RCC 7860 (cell line): ENCODE results near the gene TENT4A.
"Not testable (repeated sequence)": the region's sequence is repeated elsewhere in the genome, so short reads cannot be mapped to it uniquely, and the experiment has no call there.

Experiments used
- DNase-seq: peaks from one replicate; pipeline ENCODE4 v3.0.0-alpha.2; 2015; ENCODE audit warnings: low spot score
- FAIRE-seq: peaks from 2 replicates; lab custom pipeline; 2012; peaks lifted over from hg19 to GRCh38; lab: Jason Lieb, UNC

TENT4A gene

DNA sequence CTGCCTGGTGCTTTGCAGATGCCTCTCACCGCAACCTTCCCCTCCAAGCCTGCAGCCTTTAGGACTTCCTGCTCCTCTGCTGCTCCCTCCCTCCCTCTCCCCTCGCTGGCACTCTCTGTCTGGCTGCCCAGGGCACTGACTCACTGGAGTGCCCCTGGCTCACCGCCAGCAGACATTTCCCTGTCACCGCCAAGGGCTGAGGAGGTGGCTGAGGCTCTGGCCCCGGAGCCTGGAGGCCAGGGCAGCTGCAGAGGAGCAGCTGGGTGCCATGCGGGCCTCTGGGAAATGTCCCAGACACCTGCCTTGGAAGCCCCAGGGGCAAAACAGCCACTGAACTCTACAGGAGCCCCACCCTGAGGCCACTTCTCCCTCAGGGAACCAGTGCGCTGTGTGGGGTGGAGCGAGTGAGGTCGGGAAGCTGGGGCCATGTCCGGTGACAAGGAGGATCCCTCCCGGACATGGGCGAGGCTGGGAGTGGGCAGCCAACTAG lies 53.4 kb downstream of the TENT4A start:
- peak; percentile 99 for DNase-seq
- FAIRE-seq, result peak; percentile 96

DNA sequence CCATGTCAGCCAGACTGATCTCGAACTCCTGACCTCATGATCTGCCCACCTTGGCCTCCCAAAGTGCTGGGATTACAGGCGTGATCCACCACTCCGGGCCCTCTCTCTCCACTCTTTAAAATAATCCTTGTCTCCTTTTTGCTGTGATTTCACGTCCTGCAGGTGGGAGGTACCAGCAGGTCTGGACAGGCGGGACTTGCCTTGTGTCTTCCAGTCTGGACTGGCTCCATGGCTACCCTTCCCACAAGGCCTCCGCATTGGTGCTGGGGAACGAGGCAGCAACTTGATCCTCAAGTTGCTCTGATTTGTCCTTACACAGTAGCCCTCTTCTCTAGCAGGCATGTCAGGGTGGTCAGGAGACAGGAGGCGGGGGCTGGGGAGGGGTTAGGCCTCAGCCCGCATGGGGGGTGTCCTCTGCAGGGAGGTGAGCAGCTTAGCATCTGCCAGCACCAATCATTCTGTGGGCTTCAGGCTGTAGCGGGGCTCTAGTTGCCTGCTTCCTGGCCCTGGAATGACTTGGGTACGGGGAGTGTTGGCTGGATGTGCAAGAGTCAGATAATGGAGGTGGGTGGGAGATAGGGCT lies 54.3 kb downstream of the TENT4A start:
- FAIRE-seq (no peak), DNase-seq (no peak)

DNA sequence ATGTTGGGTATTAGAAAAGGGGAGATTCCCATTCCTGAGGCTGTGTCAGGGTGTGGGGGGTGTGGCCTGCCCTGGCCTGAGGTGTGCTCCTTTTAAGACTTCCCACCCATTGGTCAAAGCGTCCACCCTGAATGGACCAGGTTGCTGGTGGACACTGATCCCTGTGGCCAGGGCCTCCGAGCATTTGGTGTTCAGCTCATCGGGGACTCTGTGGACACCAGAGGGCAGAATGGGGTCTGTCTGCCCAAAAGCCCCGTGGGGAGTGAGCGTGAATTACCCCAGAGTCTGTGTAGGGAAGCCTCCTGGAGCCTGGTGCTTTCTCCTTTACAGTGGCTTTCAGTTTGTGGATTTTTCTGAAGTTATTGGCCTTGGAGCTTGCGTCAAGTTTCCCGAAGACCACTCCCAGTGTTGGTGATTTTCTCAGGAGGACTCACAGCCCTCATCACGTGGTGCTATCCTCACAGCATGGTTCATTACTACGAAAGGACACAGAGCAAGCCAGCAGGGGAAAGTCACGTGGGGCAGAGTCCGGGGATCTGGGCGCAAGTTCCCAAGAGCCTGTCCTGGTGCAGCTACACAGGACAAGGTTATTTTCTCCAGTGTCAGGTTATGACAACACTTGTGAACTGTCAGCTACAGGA lies 55.5 kb downstream of the TENT4A start:
- DNase-seq (no peak), FAIRE-seq (no peak)

DNA sequence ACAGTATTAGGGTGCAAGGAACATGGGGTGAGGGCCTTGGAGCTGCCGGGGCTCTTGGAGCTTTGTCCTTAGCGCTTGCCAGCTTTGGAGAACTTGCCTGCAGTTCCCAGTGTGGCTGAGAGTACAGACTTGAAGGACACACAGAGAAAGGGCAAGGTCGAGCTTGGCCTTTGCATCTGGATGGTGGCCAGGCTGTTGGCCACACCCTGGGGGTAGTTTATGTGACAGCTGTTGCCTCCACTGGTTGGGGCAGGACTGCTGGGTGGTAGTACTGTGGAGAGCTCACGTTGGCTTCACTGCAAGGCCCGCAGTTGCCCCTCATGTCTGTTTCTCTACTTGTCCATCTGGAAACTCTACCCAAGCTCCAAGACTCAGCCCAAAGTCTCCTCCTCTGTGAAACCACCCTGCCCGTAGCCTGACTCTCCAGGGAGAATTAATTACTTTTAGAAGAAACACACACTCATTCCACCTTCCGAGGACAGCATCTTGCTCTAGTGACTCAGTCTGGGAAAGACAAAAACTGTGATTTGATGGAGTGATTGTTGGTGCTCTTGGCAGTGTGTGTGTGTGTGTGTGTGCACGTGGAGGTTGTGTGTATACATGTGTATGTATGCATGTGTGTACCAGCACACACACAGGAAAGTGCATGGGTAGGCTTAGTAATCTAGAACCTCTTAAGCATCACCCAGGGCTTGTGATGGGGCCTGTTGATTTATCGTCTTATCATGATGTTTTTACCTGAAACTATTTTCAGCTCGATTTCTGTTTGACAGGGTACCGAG lies 57.8 kb downstream of the TENT4A start:
- FAIRE-seq, result no peak
- no peak for DNase-seq

DNA sequence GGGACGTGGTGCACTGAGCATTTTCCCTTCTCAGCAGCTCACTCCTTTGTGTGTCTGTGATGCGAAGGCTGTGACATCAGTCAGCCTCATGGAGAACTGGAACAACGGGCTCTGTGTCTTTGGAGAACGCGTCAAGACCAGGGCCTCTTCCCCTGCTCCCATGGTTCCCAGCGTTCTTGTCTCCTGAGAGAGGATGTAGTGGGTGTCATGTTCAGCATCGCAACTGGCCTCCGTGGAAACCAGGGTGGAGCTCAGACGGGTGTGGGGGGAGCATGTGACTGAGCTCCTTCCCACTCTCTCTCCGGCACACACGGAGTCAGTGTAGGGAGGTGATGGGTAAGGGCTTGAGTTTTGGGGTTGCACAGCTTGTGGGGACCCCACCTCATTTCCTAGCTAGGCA lies 59.7 kb downstream of the TENT4A start:
- DNase-seq (no peak), FAIRE-seq (no peak)

DNA sequence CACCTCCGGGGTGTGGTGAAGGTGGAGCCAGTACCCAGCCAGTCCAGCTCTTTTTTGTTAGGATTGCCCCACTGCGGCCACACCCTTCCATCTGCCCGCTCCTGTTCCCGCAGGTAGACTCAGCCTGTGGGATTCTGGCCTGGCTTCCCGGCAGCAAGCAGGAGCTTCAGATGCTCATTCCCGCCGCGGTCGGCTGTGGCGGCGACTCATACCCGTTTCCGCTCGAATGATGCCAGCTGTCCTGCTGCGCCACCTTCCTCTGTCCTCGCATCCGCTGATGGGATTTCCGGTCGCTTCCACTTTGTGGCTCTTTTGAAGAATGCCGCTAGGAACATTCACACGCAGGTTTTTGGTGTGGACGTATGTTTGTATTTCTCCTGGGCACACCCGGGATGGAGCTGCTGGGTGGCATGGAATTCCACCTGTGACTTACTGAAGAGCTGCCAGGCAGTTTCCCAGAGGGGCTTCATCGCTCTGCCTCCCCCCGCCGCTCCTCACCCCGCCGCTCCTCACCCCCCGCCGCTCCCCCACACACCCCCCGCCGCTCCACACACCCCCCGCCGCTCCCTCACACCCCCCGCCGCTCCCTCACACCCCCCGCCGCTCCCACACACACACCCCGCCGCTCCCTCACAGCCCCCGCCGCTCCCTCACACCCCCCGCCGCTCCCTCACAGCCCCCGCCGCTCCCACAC lies 60.3 kb downstream of the TENT4A start:
- FAIRE-seq (no peak), DNase-seq (no peak)

DNA sequence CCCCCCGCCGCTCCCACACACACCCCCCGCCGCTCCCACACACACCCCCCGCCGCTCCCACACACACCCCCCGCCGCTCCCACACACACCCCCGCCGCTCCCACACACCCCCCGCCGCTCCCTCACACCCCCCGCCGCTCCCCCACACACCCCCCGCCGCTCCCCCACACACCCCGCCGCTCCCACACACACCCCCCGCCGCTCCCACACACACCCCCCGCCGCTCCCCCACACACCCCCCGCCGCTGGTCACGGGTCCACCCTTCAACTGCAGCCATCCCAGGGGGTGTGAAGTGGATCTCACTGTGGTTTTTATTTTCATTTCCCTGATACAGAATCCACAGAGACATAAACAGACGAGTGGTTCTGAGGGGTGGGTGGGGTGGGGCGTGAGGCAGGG lies 61.0 kb downstream of the TENT4A start:
- DNase-seq, FAIRE-seq: not testable (repeated sequence)

DNA sequence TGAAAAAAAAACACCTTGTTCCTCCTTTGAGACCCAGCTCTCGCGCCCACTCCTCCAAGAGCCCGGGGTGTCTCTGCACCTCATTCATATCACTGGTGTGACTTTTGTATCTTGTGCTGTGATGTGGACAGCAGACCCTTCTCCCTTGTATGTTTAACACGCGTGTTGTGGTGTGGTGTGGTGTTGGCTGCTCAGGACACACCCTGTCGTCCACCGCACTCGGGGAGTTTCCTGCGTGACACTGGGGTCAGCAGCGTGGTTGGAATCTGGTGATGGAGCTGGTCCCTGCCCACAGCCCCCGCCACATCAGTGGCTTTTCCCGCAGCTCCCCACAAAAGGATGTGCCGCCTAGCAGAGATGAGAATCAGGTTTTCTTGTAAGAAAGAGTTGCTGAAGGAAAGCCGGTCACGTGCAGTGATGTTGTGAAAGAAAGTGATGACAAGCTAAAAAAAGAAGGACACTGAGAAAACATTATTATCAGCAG lies 61.5 kb downstream of the TENT4A start:
- DNase-seq (no peak), FAIRE-seq (no peak)

DNA sequence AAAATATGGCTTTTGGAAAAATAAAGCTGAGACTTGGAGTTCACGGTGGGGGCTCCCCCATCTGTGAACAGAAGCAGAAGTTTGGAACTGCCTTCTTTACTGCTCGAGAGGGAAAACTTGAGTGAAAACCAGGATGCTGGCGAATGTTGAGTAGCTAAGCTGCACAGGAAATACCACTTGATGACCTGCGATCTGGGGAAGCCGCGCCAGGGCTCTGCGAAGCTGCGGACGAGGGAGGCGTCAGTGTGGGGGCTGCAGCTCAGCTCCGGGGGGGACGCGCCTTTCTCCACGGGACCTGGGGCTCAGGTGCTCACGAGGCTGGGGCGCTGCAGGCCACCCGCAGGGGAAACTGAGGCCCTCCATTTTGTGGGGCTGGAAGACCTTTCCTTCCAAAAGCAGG lies 62.3 kb downstream of the TENT4A start:
- DNase-seq (no peak), FAIRE-seq (no peak)

DNA sequence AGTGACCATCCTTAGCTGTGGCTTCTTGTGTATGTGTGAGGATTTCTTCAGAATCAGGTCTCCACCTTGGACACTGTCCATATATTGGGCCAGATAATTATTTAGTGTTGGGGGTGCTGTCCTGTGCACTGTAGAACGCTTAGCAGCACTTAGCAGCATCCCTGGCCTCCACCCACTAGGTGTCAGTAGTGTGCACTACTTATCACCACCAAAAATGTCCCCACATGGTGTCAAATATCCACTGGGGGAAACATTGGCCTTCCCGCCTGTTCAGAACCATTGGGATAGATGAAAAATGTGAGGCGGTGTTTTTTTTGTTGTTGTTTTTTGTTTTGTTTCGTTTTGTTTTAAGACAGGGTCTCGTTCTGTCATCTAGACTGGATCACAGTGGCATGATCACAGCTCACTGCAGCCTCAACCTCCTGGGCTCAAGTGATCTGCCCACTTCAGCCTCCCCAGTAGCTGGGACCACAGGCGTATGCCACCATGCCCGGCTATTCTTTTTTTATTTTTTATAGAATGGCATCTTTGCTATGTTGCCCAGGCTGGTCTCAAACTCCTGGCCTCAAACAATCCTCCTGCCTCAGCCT lies 67.7 kb downstream of the TENT4A start:
- DNase-seq (peak; percentile 32), FAIRE-seq (no peak)

DNA sequence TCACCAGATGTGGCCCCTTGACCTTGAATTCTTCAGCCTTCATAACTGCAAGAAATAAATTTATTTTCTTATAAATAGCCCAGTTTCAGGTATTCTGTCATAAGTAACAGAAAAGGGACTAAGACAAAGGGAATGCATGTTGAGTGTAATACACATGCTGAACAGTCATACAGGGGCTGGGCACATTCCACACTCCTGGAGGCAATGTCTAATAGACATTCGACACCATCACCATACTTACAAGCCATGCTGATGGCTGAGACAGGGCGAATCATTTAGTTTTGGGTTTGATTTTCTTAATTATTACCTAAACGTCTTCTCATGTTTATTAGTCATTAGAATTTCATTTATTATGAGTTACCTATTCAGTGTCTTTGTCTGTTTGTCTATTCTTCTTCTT lies 68.5 kb downstream of the TENT4A start:
- DNase-seq, result no peak
- no peak for FAIRE-seq

DNA sequence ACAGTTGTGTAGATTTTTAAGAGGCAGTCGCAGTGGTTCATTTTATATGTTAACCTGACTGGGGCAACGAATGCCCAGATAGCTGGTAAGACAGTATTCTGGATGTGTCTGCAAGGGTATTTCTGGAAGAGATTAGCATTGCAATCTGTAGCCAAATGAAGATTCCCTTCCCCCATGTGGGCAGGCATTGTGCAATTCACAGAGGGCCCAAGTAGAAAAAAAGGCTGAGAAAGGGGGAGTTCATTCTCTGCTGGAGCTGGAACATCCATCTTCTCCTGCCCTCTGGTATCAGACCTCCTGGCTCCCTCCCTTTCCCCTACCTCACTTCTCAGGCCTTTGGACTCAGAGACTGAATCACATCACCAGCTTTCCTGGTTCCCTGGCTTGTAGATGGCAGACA lies 70.6 kb downstream of the TENT4A start:
- DNase-seq (no peak), FAIRE-seq (no peak)

DNA sequence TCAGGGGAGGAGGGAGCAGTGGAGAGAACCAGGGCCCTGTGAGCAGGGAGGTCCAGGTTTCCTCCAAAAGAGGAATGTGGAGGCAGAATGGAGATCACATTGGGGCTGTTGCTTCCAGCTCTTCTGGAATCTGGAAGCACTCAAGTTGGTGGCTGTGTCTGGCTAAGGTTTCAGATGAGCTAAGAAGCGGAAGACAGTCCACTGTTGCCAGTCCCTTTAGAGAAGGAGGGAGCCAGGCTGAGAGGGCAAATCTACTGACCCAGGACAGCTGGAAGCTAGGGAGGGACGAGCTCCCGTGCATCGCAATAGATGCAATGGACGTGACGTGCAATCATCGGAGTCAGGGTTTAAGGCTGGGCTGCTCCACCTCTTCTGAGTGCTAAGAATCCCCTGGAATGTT lies 71.2 kb downstream of the TENT4A start:
- DNase-seq (no peak), FAIRE-seq (no peak)

DNA sequence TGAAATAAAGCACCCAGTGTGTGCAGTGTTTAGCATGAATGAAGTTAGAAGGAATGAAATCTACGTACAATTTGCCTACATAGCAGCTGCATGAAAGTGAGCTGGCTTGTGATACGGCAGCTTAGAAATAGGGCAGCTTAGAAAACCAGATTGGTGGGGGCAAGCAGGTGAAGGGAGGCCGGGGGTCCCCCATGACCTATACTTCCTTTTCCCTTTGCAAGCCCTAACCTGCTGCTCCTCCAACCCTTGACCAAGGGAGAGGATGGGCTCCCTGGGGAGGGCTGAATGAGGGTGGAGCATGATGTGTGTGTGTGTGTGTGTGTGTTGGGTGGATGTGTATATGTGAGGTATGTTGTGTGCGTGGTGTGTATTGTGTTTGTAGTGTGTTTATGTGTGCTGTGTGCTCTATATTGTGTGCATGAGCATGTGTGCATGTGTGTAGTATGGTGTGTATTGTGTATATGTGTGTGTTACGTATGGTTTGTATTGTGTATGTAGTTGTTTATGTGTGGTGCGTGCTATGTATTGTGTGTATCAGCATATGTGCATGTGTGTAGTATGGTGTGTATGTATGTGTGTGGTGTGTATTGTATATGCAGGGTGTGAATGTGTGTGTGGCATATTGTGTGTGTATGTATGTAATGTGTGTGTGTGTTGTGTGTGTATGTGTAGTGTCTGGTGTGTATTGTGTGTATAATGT lies 72.1 kb downstream of the TENT4A start:
- FAIRE-seq, result no peak

DNA sequence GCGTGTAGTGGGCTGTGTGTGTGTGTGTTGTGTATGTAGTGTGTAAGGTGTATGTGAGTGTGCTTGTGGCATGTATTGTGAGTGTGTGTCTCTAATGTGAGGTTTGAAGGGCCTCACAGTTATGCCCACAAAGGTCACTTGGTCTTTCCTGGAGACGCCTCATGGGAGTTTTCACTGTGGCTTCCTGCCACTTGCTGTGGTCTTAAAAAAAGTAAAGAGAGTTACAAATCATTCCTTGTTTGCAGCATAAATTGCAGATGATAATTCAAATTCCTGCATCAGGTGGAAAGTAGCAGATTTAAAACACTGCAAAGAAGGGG lies 72.6 kb downstream of the TENT4A start:
- DNase-seq (no peak), FAIRE-seq (no peak)

More for the DNA sequence above, 72.1 kb downstream of the TENT4A start:
- no peak for DNase-seq

DNA sequence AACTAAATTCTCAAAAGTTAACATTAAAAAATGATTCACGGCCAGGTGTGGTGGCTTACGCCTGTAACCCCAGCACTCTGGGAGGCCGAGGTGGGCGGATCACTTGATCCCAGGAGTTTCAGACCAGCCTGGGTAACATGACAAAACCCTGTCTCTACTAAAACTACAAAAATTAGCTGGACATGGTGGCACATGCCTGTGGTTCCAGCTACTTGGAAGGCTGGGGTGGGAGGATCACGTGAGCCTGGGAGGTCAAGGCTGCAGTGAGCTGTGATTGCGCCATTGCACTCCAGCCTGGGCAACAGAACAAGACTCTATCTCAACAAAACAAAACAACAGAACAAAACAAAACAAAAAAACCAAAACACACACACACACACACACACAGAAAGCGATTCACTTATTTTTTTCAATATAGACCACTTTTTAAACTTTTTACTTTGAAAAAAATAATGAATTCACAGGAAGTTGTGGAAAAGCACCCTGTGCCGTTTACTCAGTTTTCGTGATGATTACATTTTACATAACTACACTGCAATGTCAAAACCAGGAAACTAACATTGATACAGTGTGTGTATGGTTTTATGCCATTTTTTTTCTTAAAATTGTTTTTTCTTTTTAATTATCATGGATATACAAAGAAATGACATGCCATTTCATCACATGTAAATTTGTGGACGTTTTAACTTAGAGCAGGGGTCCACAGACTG lies 73.7 kb downstream of the TENT4A start:
- no peak for DNase-seq
- no peak for FAIRE-seq

DNA sequence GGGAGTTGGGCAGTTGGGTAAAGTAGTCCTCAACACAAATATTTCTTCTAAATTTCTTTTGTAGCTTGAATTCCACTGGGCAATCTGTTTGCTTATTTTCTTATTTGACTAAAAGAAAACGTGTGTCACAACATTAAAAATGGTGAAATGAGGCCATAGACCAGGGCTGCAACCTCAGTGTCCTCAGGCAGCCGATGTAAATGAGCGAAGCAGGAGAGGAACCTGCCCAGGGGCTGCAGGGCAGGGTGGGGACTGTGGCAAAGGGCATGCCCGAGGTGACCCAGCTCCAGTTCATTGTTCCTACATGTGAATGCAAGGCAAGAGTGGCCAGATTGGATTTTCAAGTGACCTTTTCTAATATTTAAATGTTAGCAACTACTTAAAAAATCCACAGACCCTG lies 74.7 kb downstream of the TENT4A start:
- DNase-seq (no peak), FAIRE-seq (no peak)

DNA sequence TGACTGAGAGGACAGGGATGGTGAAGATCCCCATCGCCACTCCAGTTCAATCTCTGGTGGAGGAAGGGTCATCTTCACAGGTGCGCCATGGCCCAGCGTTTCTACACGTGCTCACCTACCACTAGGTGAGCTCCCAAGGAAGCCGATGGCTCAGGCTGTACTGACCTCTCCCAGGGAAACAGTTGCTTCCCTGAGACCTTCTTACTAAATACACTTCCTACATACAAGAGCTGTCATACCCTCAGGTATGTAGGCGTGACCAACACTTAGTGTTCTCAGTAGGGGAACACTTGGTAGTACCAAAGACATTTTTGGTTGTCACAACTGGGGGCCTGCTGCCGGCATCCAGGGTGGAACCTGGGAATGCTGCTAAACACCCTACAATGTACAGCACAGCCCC lies 75.2 kb downstream of the TENT4A start:
- FAIRE-seq, result no peak
- DNase-seq, result no peak

DNA sequence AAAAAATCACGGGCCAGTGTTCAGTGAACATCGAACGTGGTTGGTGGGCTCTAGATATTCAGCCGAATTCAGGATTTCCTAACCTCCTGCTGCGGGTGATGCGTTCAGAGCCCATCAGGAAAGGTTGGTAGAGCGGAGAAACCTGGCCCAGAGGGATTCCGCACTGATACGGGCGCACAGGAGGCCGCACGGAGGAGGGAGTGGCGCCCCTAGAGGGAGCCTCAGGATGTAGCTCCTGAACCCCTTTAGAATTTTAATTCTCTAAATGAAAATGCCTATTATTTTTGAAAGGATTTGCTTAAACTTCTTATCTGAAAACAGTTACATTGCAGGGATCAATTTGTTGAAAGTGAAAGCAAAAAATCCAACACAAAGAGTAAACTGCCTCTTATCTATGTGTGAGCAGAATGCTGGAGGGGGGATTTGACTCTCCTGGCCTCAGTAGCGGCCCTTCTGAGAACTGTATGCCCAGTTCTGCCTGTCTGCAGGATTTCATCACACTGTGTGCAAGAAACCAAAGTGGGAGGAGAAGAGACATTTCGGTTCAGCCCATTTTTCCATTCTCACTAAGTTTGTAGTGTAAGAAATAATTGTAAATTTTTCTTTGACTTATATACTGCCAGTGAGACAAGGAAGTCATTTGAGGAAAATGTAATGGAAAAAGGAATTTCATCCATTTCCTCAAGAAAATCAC lies 75.9 kb downstream of the TENT4A start:
- no peak for DNase-seq
- no peak for FAIRE-seq
